ENCODE data around the gene MRPL36. TPM values are rescaled to one million over a fixed set of nuclear protein-coding genes. Genes with fewer than 3 reads are reported as not detected.

Gene MRPL36
- total and polyA plus RNA-seq, 9 of the 15 experiments (the other 6 are each of a cell fraction or from before 2014, with no cell fraction given): 78.3 to 557 (median 124) TPM

- no peak for DNase-seq (ENCODE audit: extremely low read depth in 1 of 4, low spot score in 3 of 4)
- Histone ChIP-seq H3K36me3 (ENCODE audit: control insufficient read depth, insufficient read depth, low read length) (peaks cover 97% of the 10 kb centered on the region), H3K9me3 (replicated peaks; ENCODE audit: control insufficient read depth, insufficient read depth, low read depth, low read length) (no peaks in the 10 kb centered on the region), H3K4me1 (replicated peaks in 1 of 2; ENCODE audit: control insufficient read depth in 2 of 2, insufficient read depth in 2 of 2, low read length in 2 of 2) (peaks cover 0 to 7% of the 10 kb centered on the region in 2 experiments; a peak in 1 of 5 replicates), H3K27me3 (ENCODE audit: control insufficient read depth in 2 of 2, insufficient read depth in 2 of 2, low read length in 2 of 2) (no peaks in the 10 kb centered on the region), H3K27ac (ENCODE audit: extremely low read depth, low read depth, low read length) (no peak overlapping the region; the same call in 2 of the 3 replicates), H3K79me2 (ENCODE audit: control insufficient read depth, insufficient read depth, low read length) (peaks cover 99% of the 10 kb centered on the region), H3K9me1 (ENCODE audit: control insufficient read depth, insufficient read depth, low read length) (peaks cover 4% of the 10 kb centered on the region), H2AFZ (ENCODE audit: low read depth, low read length) (no peak overlapping the region), H3K4me3 (no peak overlapping the region), H4K20me1 (replicated peaks; ENCODE audit: control insufficient read depth, insufficient read depth, low read length) (peaks cover 4% of the 10 kb centered on the region; the same call in 1 of the 2 replicates), H3K4me2 (ENCODE audit: insufficient read depth, low read length) (no peak overlapping the region), H3K9ac (ENCODE audit: insufficient read depth in 1 of 2, low read depth in 2 of 2, low read length in 2 of 2) (no peak overlapping the region)
- peak; percentile 53 for ATAC-seq
- ChIA-PET POLR2A (no interaction called here), CTCF (ENCODE audit: low intra/inter-chr PET ratio) (no interaction called here)
- 93% methylated on average over 16 of the region's 16 CpGs for WGBS (ENCODE audit: insufficient coverage, low coverage, missing lambda C conversion rate)
- no peak for FAIRE-seq
- intact Hi-C loops (cut with micrococcal nuclease) (no loop called here), in situ Hi-C loops (cut with MboI) (no loop called here)
- no TSS peak for BruUV-seq (replicated peaks)
- TF ChIP-seq ZBTB26 (CRISPR knock-in tag; IDR thresholded peaks at IDR 0.05) (no peak), CHAMP1 (IDR thresholded peaks at IDR 0.05) (no peak), TGIF2 (CRISPR knock-in tag; IDR thresholded peaks at IDR 0.05) (no peak), MYC (IDR thresholded peaks at IDR 0.05; ENCODE audit: low read depth, low read length) (no peak), MYC (CRISPR knock-in tag; IDR thresholded peaks at IDR 0.05; ENCODE audit: borderline replicate concordance, low read depth) (no peak), GMEB1 (CRISPR knock-in tag; IDR thresholded peaks at IDR 0.05) (no peak), CXXC5 (CRISPR knock-in tag; IDR thresholded peaks at IDR 0.05) (no peak), PHF8 (IDR thresholded peaks at IDR 0.05; ENCODE audit: borderline replicate concordance, low read length) (no peak), ZNF445 (CRISPR knock-in tag; IDR thresholded peaks at IDR 0.05; ENCODE audit: low read depth) (no peak), HEY1 (CRISPR knock-in tag; IDR thresholded peaks at IDR 0.05; ENCODE audit: borderline replicate concordance) (no peak)
- TF ChIP-seq, protein P1, sequence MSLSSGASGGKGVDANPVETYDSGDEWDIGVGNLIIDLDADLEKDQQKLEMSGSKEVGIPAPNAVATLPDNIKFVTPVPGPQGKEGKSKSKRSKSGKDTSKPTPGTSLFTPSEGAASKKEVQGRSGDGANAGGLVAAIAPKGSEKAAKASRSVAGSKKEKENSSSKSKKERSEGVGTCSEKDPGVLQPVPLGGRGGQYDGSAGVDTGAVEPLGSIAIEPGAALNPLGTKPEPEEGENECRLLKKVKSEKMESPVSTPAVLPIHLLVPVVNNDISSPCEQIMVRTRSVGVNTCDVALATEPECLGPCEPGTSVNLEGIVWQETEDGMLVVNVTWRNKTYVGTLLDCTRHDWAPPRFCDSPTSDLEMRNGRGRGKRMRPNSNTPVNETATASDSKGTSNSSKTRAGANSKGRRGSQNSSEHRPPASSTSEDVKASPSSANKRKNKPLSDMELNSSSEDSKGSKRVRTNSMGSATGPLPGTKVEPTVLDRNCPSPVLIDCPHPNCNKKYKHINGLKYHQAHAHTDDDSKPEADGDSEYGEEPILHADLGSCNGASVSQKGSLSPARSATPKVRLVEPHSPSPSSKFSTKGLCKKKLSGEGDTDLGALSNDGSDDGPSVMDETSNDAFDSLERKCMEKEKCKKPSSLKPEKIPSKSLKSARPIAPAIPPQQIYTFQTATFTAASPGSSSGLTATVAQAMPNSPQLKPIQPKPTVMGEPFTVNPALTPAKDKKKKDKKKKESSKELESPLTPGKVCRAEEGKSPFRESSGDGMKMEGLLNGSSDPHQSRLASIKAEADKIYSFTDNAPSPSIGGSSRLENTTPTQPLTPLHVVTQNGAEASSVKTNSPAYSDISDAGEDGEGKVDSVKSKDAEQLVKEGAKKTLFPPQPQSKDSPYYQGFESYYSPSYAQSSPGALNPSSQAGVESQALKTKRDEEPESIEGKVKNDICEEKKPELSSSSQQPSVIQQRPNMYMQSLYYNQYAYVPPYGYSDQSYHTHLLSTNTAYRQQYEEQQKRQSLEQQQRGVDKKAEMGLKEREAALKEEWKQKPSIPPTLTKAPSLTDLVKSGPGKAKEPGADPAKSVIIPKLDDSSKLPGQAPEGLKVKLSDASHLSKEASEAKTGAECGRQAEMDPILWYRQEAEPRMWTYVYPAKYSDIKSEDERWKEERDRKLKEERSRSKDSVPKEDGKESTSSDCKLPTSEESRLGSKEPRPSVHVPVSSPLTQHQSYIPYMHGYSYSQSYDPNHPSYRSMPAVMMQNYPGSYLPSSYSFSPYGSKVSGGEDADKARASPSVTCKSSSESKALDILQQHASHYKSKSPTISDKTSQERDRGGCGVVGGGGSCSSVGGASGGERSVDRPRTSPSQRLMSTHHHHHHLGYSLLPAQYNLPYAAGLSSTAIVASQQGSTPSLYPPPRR (CRISPR knock-in tag; IDR thresholded peaks at IDR 0.05; ENCODE audit: borderline replicate concordance): no peak
These were observed 7.3 kb upstream of the MRPL36 start for GRCh38 chr5:1806974-1807373.

Data from K562 (cell line).